Left ventricle myocardium superior (tissue), 1 donor: Measurements from ENCODE around the gene ZFP69B. TPM values are rescaled to one million over a fixed set of nuclear protein-coding genes. Genes with fewer than 3 reads are reported as not detected.
A peak's percentile ranks its signal among the peaks of the same experiment; 100 is the strongest.

Source experiments
- ATAC-seq: fragments of 200-7000 bp; cut with Tn5 transposase; one replicate; pipeline ENCODE4 v1.9.1; 2020; ENCODE audit warnings: mild to moderate bottlenecking, moderate library complexity
- DNase-seq: peaks from one replicate; pipeline ENCODE4 v3.0.0-alpha.2; 2020
- intact Hi-C: fragments of 100-400 bp; cut with micrococcal nuclease; formaldehyde crosslinking; loops from one replicate; pipeline ENCODE4 v1.11.0; 2022
- long read RNA-seq: library from polyadenylated mRNA; unstranded; transcript quantifications from one replicate; pipeline ENCODE4 v2.0.0, GENCODE V29; 2021
- total RNA-seq: library from RNA; stranded (reverse); fragmentation: NEBNext Ultra II Directional; extraction: Animal tissue kit (Norgen Biotek cat#: 25700); gene quantifications from one replicate; pipeline ENCODE4 v1.2.1, GENCODE V29; 2021
- donor health status: DM: no; HTN: yes; CAD: no; lungs with severe emphysema.

Gene ZFP69B
- 0.87 TPM for total RNA-seq
- long read RNA-seq, partial matches to known transcripts, result 0 of 1 reads
- long read RNA-seq, other reads (novel, unspliced or antisense), result 0 of 1 reads

GRCh38 chr1:40449684-40450494 is at the start of gene ZFP69B:
Gene ZFP69B (plus strand): TSS chr1:40450476. CDS start chr1:40450962, 486 bp downstream.
- intact Hi-C loops, result no loop called here
- ATAC-seq, result peak; percentile 100

GRCh38 chr1:40401473-40402201 is 48.6 kb upstream of the ZFP69B start:
- DNase-seq, result no peak

More at GRCh38 chr1:40449684-40450494, at the start of gene ZFP69B:
- peak; percentile 98 for DNase-seq

GRCh38 chr1:40404670-40405462 is 45.4 kb upstream of the ZFP69B start:
- ATAC-seq, result peak; percentile 62
- intact Hi-C loops, result loop anchor here (10.0 kb wide), 2 partner anchors 60 to 260 kb away; no protein-coding TSS in a partner anchor
- DNase-seq, result no peak

More at GRCh38 chr1:40401473-40402201, 48.6 kb upstream of the ZFP69B start:
- ATAC-seq, result peak; percentile 29
- intact Hi-C loops, result loop anchor here (10.0 kb wide), 2 partner anchors 57 to 257 kb away; no protein-coding TSS in a partner anchor

GRCh38 chr1:40405812-40406211 is 44.5 kb upstream of the ZFP69B start:
- intact Hi-C loops, result loop anchor here (10.0 kb wide), 2 partner anchors 61 to 261 kb away; no protein-coding TSS in a partner anchor
- no peak for DNase-seq
- ATAC-seq, result no peak

GRCh38 chr1:40407453-40407852 is 42.8 kb upstream of the ZFP69B start:
- DNase-seq (no peak), ATAC-seq (no peak)
- intact Hi-C loops, result loop anchor here (10.0 kb wide), 2 partner anchors 63 to 263 kb away; no protein-coding TSS in a partner anchor

- no peak for DNase-seq
- no peak for ATAC-seq
- intact Hi-C loops, result loop anchor here (10.0 kb wide), 2 partner anchors 65 to 265 kb away; no protein-coding TSS in a partner anchor
Measured at GRCh38 chr1:40409467-40409866, 40.8 kb upstream of the ZFP69B start.

GRCh38 chr1:40411294-40411693 is 39.0 kb upstream of the ZFP69B start:
- DNase-seq (no peak), ATAC-seq (no peak)
- intact Hi-C loops, result no loop called here

- intact Hi-C loops, result no loop called here
- no peak for DNase-seq
- no peak for ATAC-seq
Measured at GRCh38 chr1:40411843-40412242, 38.4 kb upstream of the ZFP69B start.

- intact Hi-C loops, result no loop called here
- ATAC-seq (no peak), DNase-seq (no peak)
Measured at GRCh38 chr1:40413527-40414252, 36.6 kb upstream of the ZFP69B start.

GRCh38 chr1:40414331-40414730 is 35.9 kb upstream of the ZFP69B start:
- intact Hi-C loops, result no loop called here
- no peak for DNase-seq
- no peak for ATAC-seq

GRCh38 chr1:40416709-40417108 is 33.6 kb upstream of the ZFP69B start:
- no peak for DNase-seq
- ATAC-seq, result no peak
- intact Hi-C loops, result no loop called here

GRCh38 chr1:40421431-40422384 is 28.6 kb upstream of the ZFP69B start:
- DNase-seq, result no peak
- intact Hi-C loops, result no loop called here
- ATAC-seq, result no peak

- ATAC-seq, result no peak
- DNase-seq, result no peak
- intact Hi-C loops, result no loop called here
Measured at GRCh38 chr1:40422630-40423263, 27.5 kb upstream of the ZFP69B start.

GRCh38 chr1:40423264-40423642 is 27.0 kb upstream of the ZFP69B start:
- DNase-seq (no peak), ATAC-seq (peak; percentile 30)
- intact Hi-C loops, result no loop called here

GRCh38 chr1:40423951-40424618 is 26.2 kb upstream of the ZFP69B start:
- intact Hi-C loops, result no loop called here
- ATAC-seq, result peak; percentile 90
- DNase-seq, result no peak

- intact Hi-C loops, result no loop called here
- ATAC-seq, result no peak
Measured at GRCh38 chr1:40425198-40425597, 25.1 kb upstream of the ZFP69B start.

More at GRCh38 chr1:40425198-40425597, 25.1 kb upstream of the ZFP69B start:
- no peak for DNase-seq
